HG03060 (cell line): ENCODE measurements around the gene NR6A1.

ENCODE experiments used
- ATAC-seq: cut with Tn5 transposase; IDR thresholded peaks from one replicate; pipeline ENCODE4 v1.9.1; 2021; ENCODE audit warnings: low read depth, moderate number of reproducible peaks; ENCODE audit not compliant: unreplicated experiment

Gene NR6A1

DNA sequence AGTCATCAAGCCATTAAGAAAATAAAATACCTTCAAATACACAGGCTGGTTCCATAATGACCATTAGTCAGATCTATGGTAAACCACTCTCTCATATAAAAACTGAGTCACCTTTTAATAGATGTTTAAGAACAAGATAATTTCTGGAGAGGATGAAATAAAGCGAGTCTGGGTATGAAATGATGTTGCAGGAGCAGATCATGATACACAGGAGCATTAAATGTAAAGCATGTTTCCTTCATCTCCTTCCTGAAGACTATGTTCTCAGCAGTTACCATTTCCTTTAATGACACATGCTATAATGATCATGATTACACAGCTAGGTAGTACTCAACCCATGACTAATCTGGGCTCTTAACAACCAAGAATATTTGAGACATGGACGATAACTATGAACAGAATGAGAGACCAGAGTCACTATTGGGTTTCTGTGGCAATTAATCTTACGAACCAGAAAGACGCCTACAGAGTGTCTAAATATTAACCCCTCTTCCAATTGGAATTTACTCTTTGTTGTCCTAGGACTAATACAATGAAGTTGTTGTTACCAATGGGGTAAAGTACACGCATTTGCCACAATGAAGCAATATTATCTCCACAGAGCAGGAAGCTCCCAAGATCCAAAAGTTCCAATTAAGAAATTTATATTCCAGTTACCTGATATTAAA lies 105.6 kb downstream of the NR6A1 start:
- ATAC-seq, result no peak

- ATAC-seq, result no peak
Observed at GRCh38 chr9:124664143-124664542, 107.0 kb downstream of the NR6A1 start.

DNA sequence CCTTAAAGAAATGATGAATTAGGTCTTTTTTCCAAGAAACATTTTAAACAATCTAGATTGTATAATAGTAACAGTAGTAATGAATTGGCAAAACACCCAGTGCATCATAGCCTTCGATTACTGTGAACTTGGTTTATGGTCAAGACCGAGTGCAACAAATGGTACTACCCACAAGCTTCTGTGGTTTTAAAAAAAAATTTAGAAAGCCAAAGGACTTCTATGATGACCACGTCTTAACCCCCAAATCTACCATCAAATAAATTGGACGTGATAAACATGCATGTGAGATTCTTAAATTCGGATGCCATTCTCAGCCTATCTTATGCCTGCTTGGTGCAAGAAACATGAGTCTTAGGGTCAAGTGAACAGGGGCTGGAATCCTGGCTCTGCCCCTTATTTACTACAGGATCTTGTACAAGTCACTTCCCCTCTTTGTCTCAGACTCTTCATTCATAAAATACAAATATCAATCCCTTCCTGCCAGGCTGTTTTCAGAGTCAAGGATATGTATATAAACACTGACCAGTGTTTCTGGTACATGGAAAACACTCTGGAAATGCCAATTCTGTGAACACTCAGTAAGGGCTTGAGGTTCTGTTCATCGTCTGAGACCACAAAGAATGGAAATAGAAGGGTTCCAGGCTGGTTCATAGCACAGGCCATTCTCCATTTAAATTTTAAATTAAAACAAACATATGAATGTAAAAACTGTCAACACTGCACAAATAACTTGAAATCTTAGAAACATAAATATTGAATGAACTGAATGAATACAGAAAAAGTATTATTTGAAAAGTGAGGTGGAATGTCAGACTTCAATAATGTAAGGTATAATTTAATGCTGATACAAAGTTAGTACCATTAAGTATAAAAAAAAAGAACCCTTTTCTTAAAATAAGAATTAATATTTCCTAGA lies 107.8 kb downstream of the NR6A1 start:
- ATAC-seq, result no peak

- ATAC-seq, result no peak
Observed at GRCh38 chr9:124662561-124662960, 108.5 kb downstream of the NR6A1 start.

- no peak for ATAC-seq
Observed at GRCh38 chr9:124661271-124661670, 109.8 kb downstream of the NR6A1 start.

DNA sequence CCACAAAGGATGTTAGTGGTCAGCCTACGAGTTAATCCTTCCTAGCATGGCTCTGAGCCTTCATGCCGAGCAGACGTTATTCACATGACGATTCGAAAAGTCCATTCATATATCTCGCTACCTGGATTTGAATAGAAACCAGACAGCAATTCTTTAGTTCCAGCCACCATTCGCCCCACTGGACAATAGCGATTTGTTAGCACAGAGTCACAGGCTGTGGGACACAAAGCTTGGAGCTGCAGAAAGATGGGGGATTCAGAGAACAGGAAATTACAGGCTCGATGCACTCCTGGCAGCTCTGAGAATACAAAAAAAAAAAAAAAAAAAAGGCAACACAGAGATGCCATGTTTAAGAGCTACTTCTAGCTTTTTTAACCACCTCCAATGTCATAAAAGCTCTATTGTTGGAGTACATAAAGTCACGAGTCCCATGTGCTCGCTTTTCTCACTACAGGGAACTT lies 110.7 kb downstream of the NR6A1 start:
- no peak for ATAC-seq

- ATAC-seq, result no peak
Observed at GRCh38 chr9:124659099-124659659, 111.9 kb downstream of the NR6A1 start.

- ATAC-seq, result no peak
Observed at GRCh38 chr9:124658165-124659017, 112.7 kb downstream of the NR6A1 start.

DNA sequence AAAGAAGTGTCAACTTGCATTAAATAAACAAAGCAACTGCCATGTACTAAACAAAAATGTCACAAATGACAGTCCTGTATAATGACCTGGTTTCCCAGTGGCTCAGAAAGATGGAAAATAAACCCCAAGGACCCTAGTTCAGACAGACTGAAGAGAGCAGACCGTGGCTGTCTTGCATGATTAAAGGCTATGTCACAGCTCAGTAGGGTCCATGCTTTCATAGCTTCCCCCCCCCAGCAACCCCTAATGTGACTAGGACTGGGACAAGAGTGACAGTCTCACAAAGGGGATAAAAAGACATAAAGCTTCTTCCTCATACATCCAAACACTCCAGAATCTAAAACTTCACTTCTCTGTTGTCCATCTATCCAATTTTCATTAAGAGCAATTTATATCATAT lies 113.6 kb downstream of the NR6A1 start:
- ATAC-seq, result no peak

DNA sequence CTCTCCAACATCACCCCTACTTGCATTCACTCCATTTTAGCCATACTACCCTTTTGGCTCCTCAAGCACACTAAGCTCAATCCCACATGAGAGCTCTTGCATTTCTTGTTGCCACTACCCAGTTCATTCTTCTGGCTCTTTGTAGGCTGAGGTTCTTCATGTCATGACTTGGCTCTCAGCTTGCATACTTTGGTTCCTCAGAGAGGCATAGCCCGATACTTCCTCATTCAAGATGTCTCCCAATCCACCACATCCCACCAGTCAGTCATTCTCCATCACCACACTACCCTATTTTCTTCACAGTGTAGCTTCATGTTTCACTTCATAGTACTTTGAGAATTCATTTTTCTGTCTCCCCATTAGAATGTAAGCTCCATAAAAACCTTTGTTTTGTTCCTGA lies 116.7 kb downstream of the NR6A1 start:
- ATAC-seq, result no peak

DNA sequence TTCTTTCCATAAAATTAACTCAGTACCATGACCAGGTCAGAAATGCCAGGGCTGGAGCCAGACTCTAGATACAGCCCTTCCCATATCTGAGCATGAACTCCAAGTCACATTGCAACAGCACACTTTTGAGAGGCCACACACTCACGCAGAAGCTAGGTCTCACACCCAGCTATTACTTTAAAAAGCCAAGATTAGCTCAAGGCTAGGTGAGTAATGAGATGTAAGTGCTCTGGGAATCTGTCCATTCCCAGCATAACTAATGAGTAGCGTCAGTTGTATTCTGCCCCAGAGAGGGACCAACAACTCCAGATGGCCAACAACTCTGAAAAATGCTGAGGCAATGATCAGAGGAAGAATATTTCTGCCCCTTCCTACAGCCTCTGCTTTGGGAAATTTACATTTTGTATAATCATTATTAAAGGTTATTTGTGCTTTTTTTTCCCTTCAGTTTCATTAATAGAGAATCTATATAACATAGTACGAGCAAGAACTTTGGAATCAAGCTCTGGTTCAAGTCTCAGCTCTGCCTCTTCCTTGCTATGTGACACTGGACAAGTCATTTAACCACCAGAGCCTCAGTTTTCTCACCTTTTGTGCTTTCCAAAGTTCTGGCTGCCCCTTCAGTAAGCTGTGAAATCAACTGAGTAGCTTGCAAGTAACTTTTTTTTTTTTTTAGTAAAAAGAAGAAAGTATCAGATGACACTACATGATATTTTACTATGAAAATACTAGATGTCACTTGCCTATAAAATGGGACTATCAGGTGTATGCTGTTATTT lies 118.3 kb downstream of the NR6A1 start:
- no peak for ATAC-seq

- ATAC-seq, result no peak
Observed at GRCh38 chr9:124652203-124652602, 118.9 kb downstream of the NR6A1 start.

GRCh38 chr9:124645274-124645673 lies 125.8 kb downstream of the NR6A1 start:
- ATAC-seq, result no peak

GRCh38 chr9:124639637-124640036 lies 131.5 kb downstream of the NR6A1 start:
- ATAC-seq, result no peak

- ATAC-seq, result no peak
Observed at GRCh38 chr9:124635285-124635684, 135.8 kb downstream of the NR6A1 start.

DNA sequence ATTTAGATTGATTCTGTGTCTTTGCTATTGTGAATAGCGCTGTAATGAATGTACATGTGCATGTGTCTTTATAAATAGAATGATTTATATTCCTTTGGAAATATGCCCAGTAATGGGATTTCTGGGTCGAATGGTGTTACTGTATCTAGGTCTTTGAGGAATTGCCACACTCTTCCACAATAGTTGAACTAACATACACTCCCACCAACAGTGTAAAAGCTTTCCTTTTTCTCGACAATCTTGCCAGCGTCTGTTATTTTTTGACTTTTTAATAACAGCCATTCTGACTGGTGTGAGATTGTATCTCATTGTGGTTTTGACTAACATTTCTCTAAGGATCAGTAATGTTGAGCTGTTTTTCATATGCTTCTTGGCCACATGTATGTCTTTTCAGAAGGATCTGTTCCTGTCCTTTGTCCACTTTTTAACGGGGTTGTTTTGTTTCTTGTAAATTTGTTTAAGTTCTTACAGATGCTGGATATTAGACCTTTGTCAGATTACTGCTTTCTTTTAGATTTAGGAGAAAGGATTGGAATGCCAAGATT lies 139.0 kb downstream of the NR6A1 start:
- ATAC-seq, result no peak

- ATAC-seq, result no peak
Observed at GRCh38 chr9:124631326-124631725, 139.8 kb downstream of the NR6A1 start.

- ATAC-seq, result no peak
Observed at GRCh38 chr9:124629600-124629999, 141.5 kb downstream of the NR6A1 start.

- no peak for ATAC-seq
Observed at GRCh38 chr9:124628741-124629140, 142.4 kb downstream of the NR6A1 start.

DNA sequence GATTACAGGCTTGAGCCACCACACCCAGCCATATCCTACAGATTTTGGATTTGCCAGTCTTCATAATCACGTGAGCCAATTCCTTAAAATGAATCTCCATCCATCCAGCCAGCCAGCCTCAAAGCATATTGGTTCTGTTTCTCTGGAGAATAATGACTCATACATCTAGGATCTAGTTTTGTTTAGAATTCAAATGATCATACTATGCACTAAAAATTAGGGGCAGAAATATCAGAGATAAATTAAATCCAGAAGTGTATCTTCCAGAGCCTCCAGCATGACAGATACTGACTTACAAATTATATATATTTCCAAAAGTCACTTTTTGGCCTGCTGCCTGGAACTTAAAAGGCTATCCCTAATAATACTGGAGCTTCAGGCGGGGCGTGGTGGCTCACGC lies 144.8 kb downstream of the NR6A1 start:
- ATAC-seq, result no peak
